HG03460 (cell line): Measurements from ENCODE around the gene HES4.
A peak's percentile ranks its signal among the peaks of the same experiment; 100 is the strongest.
"Not testable (repeated sequence)": the region's sequence is repeated elsewhere in the genome, so short reads cannot be mapped to it uniquely, and the experiment has no call there.

Experiments used
- ATAC-seq: cut with Tn5 transposase; IDR thresholded peaks from one replicate; pipeline ENCODE4 v1.9.1; 2021; ENCODE audit not compliant: unreplicated experiment

HES4 gene

GRCh38 chr1:1000357-1001056 lies 610 bp upstream of the HES4 start:
- peak; percentile 9 for ATAC-seq

GRCh38 chr1:998995-999724 lies 737 bp downstream of the HES4 start:
- ATAC-seq, result no peak

GRCh38 chr1:998745-998994 lies 1.2 kb downstream of the HES4 start:
- ATAC-seq, result no peak

GRCh38 chr1:997993-998744 lies 1.7 kb downstream of the HES4 start:
- ATAC-seq, result no peak

GRCh38 chr1:997713-997992 lies 2.2 kb downstream of the HES4 start:
- ATAC-seq, result no peak

- no peak for ATAC-seq
Measured at GRCh38 chr1:996851-997712, 2.8 kb downstream of the HES4 start.

GRCh38 chr1:995665-996633 lies 3.9 kb downstream of the HES4 start:
- no peak for ATAC-seq

- ATAC-seq, result not testable (repeated sequence)
Measured at GRCh38 chr1:994546-994945, 5.4 kb downstream of the HES4 start.

- ATAC-seq, result no peak
Measured at GRCh38 chr1:993379-993995, 6.4 kb downstream of the HES4 start.

GRCh38 chr1:992362-992761 lies 7.5 kb downstream of the HES4 start:
- no peak for ATAC-seq

GRCh38 chr1:991895-992294 lies 8.0 kb downstream of the HES4 start:
- ATAC-seq, result no peak

GRCh38 chr1:991275-991674 lies 8.6 kb downstream of the HES4 start:
- ATAC-seq, result not testable (repeated sequence)

- not testable (repeated sequence) for ATAC-seq
Measured at GRCh38 chr1:988061-988460, 11.8 kb downstream of the HES4 start.

GRCh38 chr1:985126-985525 lies 14.8 kb downstream of the HES4 start:
- ATAC-seq, result no peak

GRCh38 chr1:984476-984814 lies 15.5 kb downstream of the HES4 start:
- no peak for ATAC-seq

GRCh38 chr1:983798-984475 lies 16.0 kb downstream of the HES4 start:
- ATAC-seq, result no peak

GRCh38 chr1:982765-983436 lies 17.0 kb downstream of the HES4 start:
- ATAC-seq, result no peak

- no peak for ATAC-seq
Measured at GRCh38 chr1:981955-982558, 17.8 kb downstream of the HES4 start, which contains the start of gene PERM1. Gene PERM1 (minus strand): TSS chr1:982093. CDS start chr1:981029, 1,064 bp downstream.
